ENCODE data around the gene SETBP1. TPM values are rescaled to one million over a fixed set of nuclear protein-coding genes. Genes with fewer than 3 reads are reported as not detected.
A peak's percentile ranks its signal among the peaks of the same experiment; 100 is the strongest.

Gene SETBP1
- total and polyA plus RNA-seq, 2 of the 8 experiments (the other 6 are each of a cell fraction or from before 2014, with no cell fraction given) = 2.0 to 6.5 TPM

GRCh38 chr18:44682871-44683221 lies 2.2 kb downstream of the SETBP1 start:
- H2BK20ac ChIP-seq (ENCODE audit: low read length) = no peak overlapping the region
- no peak overlapping the region for H4K8ac ChIP-seq (ENCODE audit: extremely low read depth, insufficient read depth, low read length)
- ChIA-PET POLR2A (ENCODE audit: partially characterized antibody) (interaction anchor here (1.2 kb wide), 2 partner anchors 29 to 32 kb away, joined by 3 to 4 read pairs; no protein-coding TSS in a partner anchor), CTCF (ENCODE audit: partially characterized antibody) (interaction anchor here (0.6 to 2.2 kb wide), 7 partner anchors 9 to 703 kb away, joined by 3 to 9 read pairs (median 3); no protein-coding TSS in a partner anchor)
- WGBS, 2 experiments (ENCODE audit: extremely low coverage in 1 of 2, insufficient coverage in 1 of 2, insufficient read length in 1 of 2, insufficient replicate concordance in 2 of 2, low coverage in 1 of 2, low lambda C conversion rate in 2 of 2, missing lambda C conversion rate in 1 of 2) = 0% methylated on average over 4 of the region's 4 CpGs; no CpG with 5 or more reads in 1 of the 2 experiments
- no peak overlapping the region for H3K27ac ChIP-seq (ENCODE audit: low read depth, low read length)
- H2AK5ac ChIP-seq (ENCODE audit: low read depth, low read length) = no peak overlapping the region
- H3K4me3 ChIP-seq (ENCODE audit: extremely low read depth in 1 of 4, insufficient read depth in 2 of 4, low read depth in 3 of 4, low read length in 4 of 4) = peak overlapping the region; percentile 40 to 93 (median 54); a peak in 7 of 8 replicates
- peaks cover 14% of the 10 kb centered on the region for H3K23me2 ChIP-seq (ENCODE audit: low read depth, low read length)
- H3K79me1 ChIP-seq (ENCODE audit: low read depth, low read length) = no peaks in the 10 kb centered on the region
- peaks cover 0 to 11% (median 8%) of the 10 kb centered on the region in 4 experiments; a peak in 5 of 7 replicates for H3K27me3 ChIP-seq (replicated peaks in 1 of 4; ENCODE audit: control insufficient read depth in 3 of 4, extremely low read depth in 1 of 4, insufficient read depth in 3 of 4, low read length in 3 of 4)
- H2BK5ac ChIP-seq (ENCODE audit: low read depth, low read length) = peak overlapping the region; percentile 54
- H3K79me2 ChIP-seq (ENCODE audit: control insufficient read depth in 1 of 2, insufficient read depth in 2 of 2, low read length in 2 of 2) = peaks cover 0 to 25% of the 10 kb centered on the region in 2 experiments; a peak in 3 of 4 replicates
- H3K23ac ChIP-seq (ENCODE audit: insufficient read length) = no peak overlapping the region
- peaks cover 4 to 20% (median 9%) of the 10 kb centered on the region in 4 experiments; a peak in 5 of 7 replicates for H3K4me1 ChIP-seq (replicated peaks in 1 of 4; ENCODE audit: control insufficient read depth in 3 of 4, insufficient read depth in 4 of 4, low read length in 3 of 4)
- peak overlapping the region; percentile 35; the same call in 1 of the 2 replicates for H2AFZ ChIP-seq (ENCODE audit: low read length)
- no peaks in the 10 kb centered on the region for H3K9me3 ChIP-seq (ENCODE audit: insufficient read depth in 2 of 2, low read depth in 1 of 2, low read length in 1 of 2)
- FAIRE-seq (no peak), DNase-seq (ENCODE audit: low read depth in 1 of 2, low spot score in 2 of 2) (peak in 1 of 2 experiments; percentile 53)
- H4K91ac ChIP-seq (replicated peaks; ENCODE audit: insufficient read length, low read length) = peak overlapping the region; percentile 20
- H2BK120ac ChIP-seq (replicated peaks; ENCODE audit: low read depth, low read length) = peak overlapping the region; percentile 18
- peaks cover 0 to 3% of the 10 kb centered on the region in 2 experiments for H4K20me1 ChIP-seq (replicated peaks in 1 of 2; ENCODE audit: control insufficient read depth in 1 of 2, insufficient read depth in 2 of 2, low read length in 2 of 2)
- H3K36me3 ChIP-seq (ENCODE audit: control insufficient read depth in 2 of 4, insufficient read depth in 4 of 4, low read length in 3 of 4) = no peaks in the 10 kb centered on the region
- H3K18ac ChIP-seq (ENCODE audit: extremely low read depth, low read length) = no peak overlapping the region
- no peak overlapping the region for H3K4ac ChIP-seq (replicated peaks; ENCODE audit: insufficient read length, low read depth, low read length)
- H2BK12ac ChIP-seq (ENCODE audit: low read depth, low read length) = 0 out of 2 replicates have a peak overlapping the region, but pooled peaks have one; percentile 79
- no peak overlapping the region for H3K56ac ChIP-seq (replicated peaks; ENCODE audit: insufficient read length, low read depth, low read length)
- no peak overlapping the region for H3K14ac ChIP-seq (ENCODE audit: insufficient read length)
- no peak overlapping the region; a peak in 2 of 7 replicates for H3K9ac ChIP-seq (replicated peaks in 1 of 4; ENCODE audit: extremely low read depth in 1 of 4, low read depth in 3 of 4, low read length in 3 of 4)
- no peak overlapping the region for H4K5ac ChIP-seq (ENCODE audit: insufficient read length, low read depth, low read length)
- peak overlapping the region; percentile 81 to 97 for H3K4me2 ChIP-seq (ENCODE audit: insufficient read depth in 1 of 2, low read depth in 2 of 2, low read length in 2 of 2)
- no peak overlapping the region for H2BK15ac ChIP-seq (ENCODE audit: low read length)
- TF ChIP-seq USF2 (IDR thresholded peaks at IDR 0.05; ENCODE audit: low read length) (no peak), ASH2L (IDR thresholded peaks at IDR 0.05; ENCODE audit: low read length) (peak; percentile 65), SP1 (IDR thresholded peaks at IDR 0.05; ENCODE audit: low read depth, low read length) (no peak), MAX (IDR thresholded peaks at IDR 0.05) (no peak), KDM1A (IDR thresholded peaks at IDR 0.05; ENCODE audit: borderline replicate concordance, low read length) (no peak), SUZ12 (IDR thresholded peaks at IDR 0.05; ENCODE audit: low read length) (no peak), POU5F1 (IDR thresholded peaks at IDR 0.05; ENCODE audit: low read depth, low read length) (no peak), FOSL1 (IDR thresholded peaks at IDR 0.05; ENCODE audit: insufficient read depth, low read depth, low read length) (no peak), JUN (IDR thresholded peaks at IDR 0.05; ENCODE audit: low read depth, low read length) (no peak), BCL11A (IDR thresholded peaks at IDR 0.05; ENCODE audit: low read depth in 2 of 2, low read length in 2 of 2) (no peak), TEAD4 (IDR thresholded peaks at IDR 0.05; ENCODE audit: low read depth, low read length) (no peak), PHF8 (conservative IDR thresholded peaks at IDR 0.05; ENCODE audit: low read depth, low read length) (no peak), GABPA (IDR thresholded peaks at IDR 0.05; ENCODE audit: borderline replicate concordance, insufficient read depth, low read length) (no peak)

Measured in H1 (cell line).